Ishikawa (cell line): Measurements from ENCODE around the gene WDR70.

ENCODE experiments used
- CEBPB ChIP-seq: IDR thresholded peaks from 2 replicates; pipeline ENCODE4 v1.6.1; 2012
- CREB1 ChIP-seq: IDR thresholded peaks from 2 replicates; pipeline ENCODE4 v1.6.1; 2012; ENCODE audit warnings: low read depth
- EP300 ChIP-seq: IDR thresholded peaks from 2 replicates; pipeline ENCODE4 v1.6.1; 2012; ENCODE audit warnings: borderline replicate concordance
- NFIC ChIP-seq: IDR thresholded peaks from 2 replicates; pipeline ENCODE4 v1.6.1; 2012
- RAD21 ChIP-seq: IDR thresholded peaks from 2 replicates; pipeline ENCODE4 v1.6.1; 2012; ENCODE audit warnings: low read depth
- TAF1 ChIP-seq: IDR thresholded peaks from 2 replicates; pipeline ENCODE4 v1.6.1; 2012; ENCODE audit warnings: low read depth, mild to moderate bottlenecking
- TCF12 ChIP-seq: IDR thresholded peaks from 2 replicates; pipeline ENCODE4 v1.6.1; 2012; ENCODE audit warnings: low read depth
- YY1 ChIP-seq: IDR thresholded peaks from 2 replicates; pipeline ENCODE4 v1.6.1; 2012; ENCODE audit warnings: low read depth
- ZBTB7A ChIP-seq: IDR thresholded peaks from 2 replicates; pipeline ENCODE4 v1.6.1; 2012; ENCODE audit warnings: low read depth
- TF ChIP-seq, protein P1 (sequence below): IDR thresholded peaks from 2 replicates; pipeline ENCODE4 v1.6.1; 2012
- TF ChIP-seq, protein P2 (sequence below): IDR thresholded peaks from 2 replicates; pipeline ENCODE4 v1.6.1; 2012; ENCODE audit warnings: low read depth, mild to moderate bottlenecking
- TF ChIP-seq, protein P3 (sequence below): IDR thresholded peaks from 2 replicates; pipeline ENCODE4 v1.6.1; 2012

DNA sequence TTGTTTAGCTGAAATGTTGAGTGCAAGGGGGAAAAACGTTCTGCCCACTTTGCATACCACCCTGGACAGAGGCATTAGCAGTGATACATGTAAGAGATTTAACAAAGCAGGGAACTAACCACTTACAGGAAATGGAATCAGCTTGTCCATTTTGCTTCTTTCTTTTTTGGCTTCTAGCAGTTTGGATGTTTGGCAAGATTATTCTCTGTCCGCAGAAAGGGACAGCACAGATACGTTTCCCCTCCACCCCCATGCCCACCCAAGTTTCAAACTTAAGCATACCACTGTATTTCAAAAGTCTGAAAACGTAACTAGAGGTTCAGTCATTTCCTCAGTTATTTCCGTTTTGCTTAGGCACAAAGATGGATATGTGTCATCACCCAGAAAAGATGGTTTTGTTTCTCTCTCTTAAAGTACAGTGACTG lies 342.3 kb downstream of the WDR70 start:
- no peak for TF ChIP-seq TAF1
- TF ChIP-seq, protein P1, sequence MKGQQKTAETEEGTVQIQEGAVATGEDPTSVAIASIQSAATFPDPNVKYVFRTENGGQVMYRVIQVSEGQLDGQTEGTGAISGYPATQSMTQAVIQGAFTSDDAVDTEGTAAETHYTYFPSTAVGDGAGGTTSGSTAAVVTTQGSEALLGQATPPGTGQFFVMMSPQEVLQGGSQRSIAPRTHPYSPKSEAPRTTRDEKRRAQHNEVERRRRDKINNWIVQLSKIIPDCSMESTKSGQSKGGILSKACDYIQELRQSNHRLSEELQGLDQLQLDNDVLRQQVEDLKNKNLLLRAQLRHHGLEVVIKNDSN = no peak
- no peak for TF ChIP-seq YY1
- TF ChIP-seq, protein P2, sequence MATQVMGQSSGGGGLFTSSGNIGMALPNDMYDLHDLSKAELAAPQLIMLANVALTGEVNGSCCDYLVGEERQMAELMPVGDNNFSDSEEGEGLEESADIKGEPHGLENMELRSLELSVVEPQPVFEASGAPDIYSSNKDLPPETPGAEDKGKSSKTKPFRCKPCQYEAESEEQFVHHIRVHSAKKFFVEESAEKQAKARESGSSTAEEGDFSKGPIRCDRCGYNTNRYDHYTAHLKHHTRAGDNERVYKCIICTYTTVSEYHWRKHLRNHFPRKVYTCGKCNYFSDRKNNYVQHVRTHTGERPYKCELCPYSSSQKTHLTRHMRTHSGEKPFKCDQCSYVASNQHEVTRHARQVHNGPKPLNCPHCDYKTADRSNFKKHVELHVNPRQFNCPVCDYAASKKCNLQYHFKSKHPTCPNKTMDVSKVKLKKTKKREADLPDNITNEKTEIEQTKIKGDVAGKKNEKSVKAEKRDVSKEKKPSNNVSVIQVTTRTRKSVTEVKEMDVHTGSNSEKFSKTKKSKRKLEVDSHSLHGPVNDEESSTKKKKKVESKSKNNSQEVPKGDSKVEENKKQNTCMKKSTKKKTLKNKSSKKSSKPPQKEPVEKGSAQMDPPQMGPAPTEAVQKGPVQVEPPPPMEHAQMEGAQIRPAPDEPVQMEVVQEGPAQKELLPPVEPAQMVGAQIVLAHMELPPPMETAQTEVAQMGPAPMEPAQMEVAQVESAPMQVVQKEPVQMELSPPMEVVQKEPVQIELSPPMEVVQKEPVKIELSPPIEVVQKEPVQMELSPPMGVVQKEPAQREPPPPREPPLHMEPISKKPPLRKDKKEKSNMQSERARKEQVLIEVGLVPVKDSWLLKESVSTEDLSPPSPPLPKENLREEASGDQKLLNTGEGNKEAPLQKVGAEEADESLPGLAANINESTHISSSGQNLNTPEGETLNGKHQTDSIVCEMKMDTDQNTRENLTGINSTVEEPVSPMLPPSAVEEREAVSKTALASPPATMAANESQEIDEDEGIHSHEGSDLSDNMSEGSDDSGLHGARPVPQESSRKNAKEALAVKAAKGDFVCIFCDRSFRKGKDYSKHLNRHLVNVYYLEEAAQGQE = no peak
- no peak for TF ChIP-seq EP300
- TF ChIP-seq CEBPB = no peak
- no peak for TF ChIP-seq NFIC
- TF ChIP-seq CREB1 = no peak
- no peak for TF ChIP-seq ZBTB7A
- TF ChIP-seq RAD21 = no peak
- TF ChIP-seq, protein P3, sequence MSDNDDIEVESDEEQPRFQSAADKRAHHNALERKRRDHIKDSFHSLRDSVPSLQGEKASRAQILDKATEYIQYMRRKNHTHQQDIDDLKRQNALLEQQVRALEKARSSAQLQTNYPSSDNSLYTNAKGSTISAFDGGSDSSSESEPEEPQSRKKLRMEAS = no peak
- TF ChIP-seq TCF12 = no peak
